Testis (tissue), 2 donors: ENCODE measurements around the gene MACROD2.

Experiments used
- CTCF ChIP-seq, 3 experiments: fragments of 450-650 bp in 2 of 3; fragments of 200-600 bp in 1 of 3; sonication (generic) in 1 of 3; IDR thresholded peaks; one replicate each; pipeline ENCODE4 v1.5.1; 2016 to 2019; ENCODE audit warnings: antibody characterized with exemption in 3 of 3, mild to moderate bottlenecking in 2 of 3, moderate library complexity in 1 of 3
- POLR2A ChIP-seq: fragments of 450-650 bp; IDR thresholded peaks from one replicate; pipeline ENCODE4 v1.6.1; 2017; ENCODE audit warnings: antibody characterized with exemption, mild to moderate bottlenecking, moderate library complexity

GRCh38 chr20:14816471-14816870 is 821.2 kb downstream of the MACROD2 start:
- TF ChIP-seq CTCF (IDR thresholded peaks at IDR 0.05) (no peak), POLR2A (no peak)
